Ovary (tissue), 9 donors: ENCODE measurements around the gene PI4K2A. TPM values are rescaled to one million over a fixed set of nuclear protein-coding genes. Genes with fewer than 3 reads are reported as not detected.

Experiments used
- DNase-seq, 5 donors: peaks; one replicate each; pipeline ENCODE4 v3.0.0-alpha.2; 2019 to 2020
- H3K27ac ChIP-seq, 2 donors: fragments of 200-600 bp; one replicate each; pipeline versions ENCODE4 v1.5.1 to v1.8.0; 2019 to 2022
- H3K27me3 ChIP-seq: fragments of 200-600 bp; one replicate; pipeline ENCODE4 v1.8.0; 2022
- H3K36me3 ChIP-seq: fragments of 200-600 bp; sonication (generic); one replicate; pipeline ENCODE4 v1.5.1; 2019
- H3K4me1 ChIP-seq: one replicate; pipeline ENCODE4 v1.8.1; 2013; ENCODE audit warnings: mild to moderate bottlenecking, moderate library complexity; ENCODE audit not compliant: insufficient read depth
- H3K4me3 ChIP-seq: fragments of 200-600 bp; sonication (generic); one replicate; pipeline ENCODE4 v1.5.1; 2017
- H3K9me3 ChIP-seq, 2 donors: fragments of 200-600 bp in 1 of 2; sonication (generic) in 1 of 2; one replicate each; pipeline versions ENCODE4 v1.5.1 to v1.8.1; 2013 to 2019; ENCODE audit warnings: mild to moderate bottlenecking in 1 of 2, moderate library complexity in 1 of 2
- EP300 ChIP-seq: sonication (generic); formaldehyde crosslinking; IDR thresholded peaks from one replicate; pipeline ENCODE4 v1.6.1; 2017; ENCODE audit warnings: antibody characterized with exemption
- POLR2A ChIP-seq: fragments of 450-650 bp; IDR thresholded peaks from one replicate; pipeline ENCODE4 v1.6.1; 2017; ENCODE audit warnings: antibody characterized with exemption, mild to moderate bottlenecking, moderate library complexity
- WGBS, 3 donors: extraction: QIAGEN DNeasy Blood & Tissue Kit in 1 of 3; methylation state at CpG; one replicate each; pipeline versions ENCODE4 v1.1.5 to v1.1.7; 2013 to 2017; 5-methylcytosine and 5-hydroxymethylcytosine counted together
- intact Hi-C, 4 donors: fragments of 100-400 bp; cut with DNase I; formaldehyde crosslinking; loops; one replicate each; pipeline versions ENCODE4 v1.11.0 to v1.15.1; 2022 to 2023
- polyA plus RNA-seq, 2 donors: library from polyadenylated mRNA; stranded (reverse); fragments of 200-250 nt in 1 of 2; fragments of 350-450 nt in 1 of 2; fragmentation: Illumina TruSeq in 1 of 2; extraction: RNeasy Lipid Tissue Mini Kit (QIAGEN cat#74804) in 1 of 2; gene quantifications; one replicate each; pipeline ENCODE4 v1.2.3, GENCODE V29; 2013 to 2014
- total RNA-seq, 7 donors: library from RNA; depleted of rRNA in 2 of 7; stranded (reverse); fragments of >200 nt in 2 of 7; fragmentation: NEBNext Ultra II Directional in 3 of 7; extraction: Animal tissue kit (Norgen Biotek cat#: 25700) in 3 of 7; gene quantifications; one replicate each; pipeline versions ENCODE4 v1.1.0 to v1.2.4, GENCODE V29; 2016 to 2023
- TF ChIP-seq, protein P1 (sequence below), 3 donors: fragments of 450-650 bp in 2 of 3; fragments of 200-600 bp in 1 of 3; IDR thresholded peaks; one replicate each; pipeline versions ENCODE4 v1.5.1 to v1.8.0; 2016 to 2022; ENCODE audit warnings: antibody characterized with exemption in 3 of 3, mild to moderate bottlenecking in 1 of 3
- donor health status: DM: no; HTN: no; CAD: no; lungs with moderate emphysema.
- donor health status: DM: no; HTN: no; CAD: no.
- donor health status: Bipolar disorder and iron deficiency.
- donor health status: DM: yes; HTN: yes; CAD: no.
- donor health status: DM: no; HTN: no; CAD: no.
- donor health status: DM: yes; HTN: yes; CAD: no.

PI4K2A gene
- total and polyA plus RNA-seq, 9 donors, result 10.8 to 23.8 (median 12.6) TPM

DNA sequence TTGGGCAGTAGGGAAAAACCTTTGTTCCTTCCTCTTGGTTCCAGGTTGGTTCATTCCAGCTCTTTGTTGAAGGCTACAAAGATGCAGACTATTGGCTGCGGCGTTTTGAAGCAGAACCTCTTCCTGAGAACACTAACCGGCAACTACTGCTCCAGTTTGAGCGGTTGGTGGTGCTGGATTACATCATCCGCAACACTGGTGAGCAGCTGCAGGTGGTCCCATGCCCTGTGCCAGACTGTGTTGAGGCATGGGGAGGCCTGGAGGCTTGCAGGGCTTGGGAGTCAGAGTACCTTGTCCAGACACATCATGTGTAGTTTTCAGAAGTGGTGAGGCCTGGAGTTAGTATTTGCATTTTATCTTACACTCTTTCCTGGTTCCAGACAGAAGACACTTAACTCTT, 16.3 kb downstream of the PI4K2A start:
- intact Hi-C loops, result no loop called here
- 83 to 90% (median 88%) methylated on average over 5 of the region's 5 CpGs for WGBS, 3 donors
- Histone ChIP-seq H3K4me1 (no peaks in the 10 kb centered on the region), H3K36me3 (no peaks in the 10 kb centered on the region), H3K4me3 (no peak overlapping the region), H3K27me3 (no peaks in the 10 kb centered on the region), H3K27ac (no peak overlapping the region), H3K9me3 (no peaks in the 10 kb centered on the region)
- DNase-seq, result no peak
- TF ChIP-seq EP300 (no peak), POLR2A (no peak)
- TF ChIP-seq, protein P1, sequence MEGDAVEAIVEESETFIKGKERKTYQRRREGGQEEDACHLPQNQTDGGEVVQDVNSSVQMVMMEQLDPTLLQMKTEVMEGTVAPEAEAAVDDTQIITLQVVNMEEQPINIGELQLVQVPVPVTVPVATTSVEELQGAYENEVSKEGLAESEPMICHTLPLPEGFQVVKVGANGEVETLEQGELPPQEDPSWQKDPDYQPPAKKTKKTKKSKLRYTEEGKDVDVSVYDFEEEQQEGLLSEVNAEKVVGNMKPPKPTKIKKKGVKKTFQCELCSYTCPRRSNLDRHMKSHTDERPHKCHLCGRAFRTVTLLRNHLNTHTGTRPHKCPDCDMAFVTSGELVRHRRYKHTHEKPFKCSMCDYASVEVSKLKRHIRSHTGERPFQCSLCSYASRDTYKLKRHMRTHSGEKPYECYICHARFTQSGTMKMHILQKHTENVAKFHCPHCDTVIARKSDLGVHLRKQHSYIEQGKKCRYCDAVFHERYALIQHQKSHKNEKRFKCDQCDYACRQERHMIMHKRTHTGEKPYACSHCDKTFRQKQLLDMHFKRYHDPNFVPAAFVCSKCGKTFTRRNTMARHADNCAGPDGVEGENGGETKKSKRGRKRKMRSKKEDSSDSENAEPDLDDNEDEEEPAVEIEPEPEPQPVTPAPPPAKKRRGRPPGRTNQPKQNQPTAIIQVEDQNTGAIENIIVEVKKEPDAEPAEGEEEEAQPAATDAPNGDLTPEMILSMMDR (IDR thresholded peaks at IDR 0.05), result no peak

DNA sequence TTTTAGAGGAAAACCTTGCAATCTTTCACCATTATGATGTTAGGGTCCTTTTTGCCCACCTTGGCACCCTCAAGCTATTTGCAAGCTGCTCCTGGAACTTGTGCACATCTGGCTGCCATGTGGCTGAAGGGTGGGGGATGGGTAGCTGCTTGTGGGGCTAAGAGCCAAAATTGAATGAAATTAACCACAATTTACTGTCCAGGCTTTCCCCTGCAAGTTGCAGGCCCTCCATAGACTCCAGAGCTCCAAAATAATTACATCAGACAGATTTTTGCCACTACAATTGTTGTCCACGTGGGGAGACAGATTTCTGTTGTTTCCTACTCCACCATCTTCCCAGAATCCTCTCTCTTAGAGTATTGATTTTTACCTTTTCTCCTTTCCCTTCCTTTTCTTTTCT, 19.1 kb downstream of the PI4K2A start:
- H3K27me3 ChIP-seq, result no peaks in the 10 kb centered on the region
- no peak overlapping the region for H3K4me3 ChIP-seq
- no peak for TF ChIP-seq EP300
- H3K36me3 ChIP-seq, result no peaks in the 10 kb centered on the region
- H3K9me3 ChIP-seq, result no peaks in the 10 kb centered on the region
- 12 to 18% (median 14%) methylated on average over 1 of the region's 1 CpG for WGBS, 3 donors
- intact Hi-C loops, result no loop called here
- H3K27ac ChIP-seq, result no peak overlapping the region
- H3K4me1 ChIP-seq, result no peaks in the 10 kb centered on the region
- no peak for DNase-seq

DNA sequence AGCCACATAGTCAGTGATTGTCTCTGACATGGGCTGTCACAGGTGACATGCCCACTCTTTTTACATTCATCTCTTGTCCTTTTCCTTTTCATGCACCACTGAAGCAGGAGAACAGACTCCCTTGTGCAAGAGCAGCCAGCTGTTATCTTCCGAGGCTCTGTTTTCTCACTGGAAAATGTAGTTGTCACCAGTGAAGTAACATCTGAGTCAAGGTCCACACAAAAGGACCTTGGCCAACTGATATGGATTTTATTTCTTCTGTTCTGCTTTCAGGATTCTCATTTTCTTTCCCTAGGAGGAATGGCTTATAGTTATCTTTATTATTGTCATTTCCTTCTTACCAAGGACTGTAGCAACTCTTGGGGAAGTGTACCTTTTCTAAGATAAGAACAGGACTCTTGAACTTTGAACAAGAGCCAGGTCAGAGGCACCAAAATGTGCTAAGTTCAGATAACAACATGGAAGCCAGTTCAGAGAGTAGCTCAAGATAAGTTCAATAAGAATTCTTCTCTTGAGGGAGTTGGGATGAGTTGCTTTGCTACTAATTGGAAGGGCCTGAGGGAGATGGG, 23.9 kb downstream of the PI4K2A start:
- Histone ChIP-seq H3K9me3 (no peaks in the 10 kb centered on the region), H3K27ac (no peak overlapping the region), H3K36me3 (no peaks in the 10 kb centered on the region), H3K27me3 (no peaks in the 10 kb centered on the region), H3K4me3 (no peak overlapping the region), H3K4me1 (no peaks in the 10 kb centered on the region)
- DNase-seq, result no peak
- WGBS, 3 donors, result 44 to 71% (median 69%) methylated on average over 1 of the region's 1 CpG
- intact Hi-C loops, result no loop called here
- no peak for TF ChIP-seq POLR2A
- no peak for TF ChIP-seq EP300
- TF ChIP-seq, protein P1 (IDR thresholded peaks at IDR 0.05), result no peak

DNA sequence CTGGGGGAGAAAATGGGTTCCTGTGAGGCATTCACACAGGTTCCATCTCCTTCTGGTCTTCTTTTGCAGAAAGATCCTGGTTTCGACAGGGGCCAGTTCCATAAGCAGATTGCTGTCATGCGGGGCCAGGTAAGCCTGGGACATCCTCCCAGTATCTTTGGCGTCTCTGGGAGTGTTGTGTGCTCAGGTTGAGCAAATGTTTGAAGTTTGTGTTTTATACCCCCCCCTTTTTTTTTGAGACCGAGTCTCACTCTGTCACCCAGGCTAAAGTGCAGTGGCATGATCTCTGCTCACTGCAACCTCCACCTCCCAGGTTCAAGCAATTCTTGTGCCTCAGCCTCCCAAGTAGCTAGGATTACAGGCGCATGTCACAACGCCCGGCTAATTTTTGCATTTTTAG, 26.5 kb downstream of the PI4K2A start:
- no peak for TF ChIP-seq POLR2A
- TF ChIP-seq, protein P1 (IDR thresholded peaks at IDR 0.05), result no peak
- no peak for TF ChIP-seq EP300
- no peaks in the 10 kb centered on the region for H3K9me3 ChIP-seq
- no peaks in the 10 kb centered on the region for H3K4me1 ChIP-seq
- no peaks in the 10 kb centered on the region for H3K27me3 ChIP-seq
- intact Hi-C loops, result no loop called here
- 92 to 95% (median 93%) methylated on average over 7 of the region's 7 CpGs for WGBS, 3 donors
- no peak overlapping the region for H3K4me3 ChIP-seq
- DNase-seq, result no peak
- H3K36me3 ChIP-seq, result no peaks in the 10 kb centered on the region
- no peak overlapping the region for H3K27ac ChIP-seq

DNA sequence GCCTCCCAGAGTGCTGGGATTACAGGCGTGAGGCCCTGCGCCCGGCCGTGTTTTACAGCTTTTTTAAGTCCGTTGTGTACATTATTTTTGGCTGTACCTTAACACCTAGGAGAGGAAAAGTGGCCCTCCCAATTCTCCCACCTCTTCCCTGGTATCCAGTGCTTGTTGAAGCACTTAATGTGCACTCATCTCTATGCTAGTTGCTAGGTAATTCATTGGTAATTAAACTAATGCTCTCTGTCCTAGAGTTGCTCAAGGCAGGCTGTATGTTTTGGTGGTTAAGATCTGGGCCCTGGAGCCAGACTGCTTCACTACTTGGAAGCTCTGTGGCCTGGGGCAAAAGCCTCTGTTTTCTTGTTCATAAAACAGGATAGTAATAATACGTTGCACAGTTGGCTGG, 27.0 kb downstream of the PI4K2A start:
- Histone ChIP-seq H3K36me3 (no peaks in the 10 kb centered on the region), H3K27me3 (no peaks in the 10 kb centered on the region), H3K27ac (no peak overlapping the region), H3K9me3 (no peaks in the 10 kb centered on the region), H3K4me1 (no peaks in the 10 kb centered on the region), H3K4me3 (no peak overlapping the region)
- WGBS, 3 donors, result 79 to 83% (median 80%) methylated on average over 6 of the region's 6 CpGs
- intact Hi-C loops, result no loop called here
- no peak for DNase-seq
- no peak for TF ChIP-seq POLR2A
- TF ChIP-seq, protein P1 (IDR thresholded peaks at IDR 0.05), result no peak
- no peak for TF ChIP-seq EP300
